OCI-LY1 (cell line): ENCODE data around the gene TMEM208.

Experiments
- H2AFZ ChIP-seq: fragments of 200-600 bp; sonication (generic), shearing (Covaris generic); 2 replicates; pipeline ENCODE4 v1.6.0; 2014; ENCODE audit warnings: antibody characterized with exemption, mild to moderate bottlenecking, low read length
- H3F3A ChIP-seq: fragments of 200-600 bp; sonication (generic), shearing (Covaris generic); 2 replicates; pipeline ENCODE4 v1.6.0; 2014; ENCODE audit warnings: mild to moderate bottlenecking, antibody characterized with exemption, low read length, moderate library complexity; ENCODE audit not compliant: insufficient read depth
- H3K27ac ChIP-seq: fragments of 200-600 bp; sonication (generic); 2 replicates; pipeline ENCODE4 v1.5.1; 2014; ENCODE audit warnings: low read length, mixed run types, mild to moderate bottlenecking, low read depth; ENCODE audit not compliant: poor library complexity, severe bottlenecking
- H3K27me3 ChIP-seq: fragments of 200-600 bp; sonication (generic); 2 replicates; pipeline ENCODE4 v1.6.0; 2014; ENCODE audit warnings: antibody characterized with exemption, mild to moderate bottlenecking, low read length, moderate library complexity; ENCODE audit not compliant: insufficient read depth
- H3K36me3 ChIP-seq: fragments of 200-600 bp; sonication (generic); 2 replicates; pipeline ENCODE4 v1.6.1; 2014; ENCODE audit warnings: mild to moderate bottlenecking, antibody characterized with exemption, low read length, moderate library complexity, mixed read lengths; ENCODE audit not compliant: insufficient read depth
- H3K4me1 ChIP-seq: fragments of 200-600 bp; sonication (generic); 2 replicates; pipeline ENCODE4 v1.5.1; 2014; ENCODE audit warnings: mild to moderate bottlenecking, low read length, moderate library complexity; ENCODE audit not compliant: insufficient read depth, severe bottlenecking
- H3K4me2 ChIP-seq: fragments of 200-600 bp; sonication (generic), shearing (Covaris generic); 2 replicates; pipeline ENCODE4 v1.6.1; 2014; ENCODE audit warnings: low read length
- H3K4me3 ChIP-seq: fragments of 200-600 bp; sonication (generic); 2 replicates; pipeline ENCODE4 v1.5.1; 2014; ENCODE audit warnings: low read length, low read depth, mild to moderate bottlenecking, mixed read lengths; ENCODE audit not compliant: poor library complexity, severe bottlenecking
- H3K79me2 ChIP-seq: fragments of 200-600 bp; shearing (Covaris generic); 2 replicates; pipeline ENCODE4 v1.6.1; 2016; ENCODE audit warnings: mixed run types, low read length, mixed read lengths; ENCODE audit not compliant: insufficient read depth
- H3K9ac ChIP-seq: fragments of 200-600 bp; sonication (generic), shearing (Covaris generic); 2 replicates; pipeline ENCODE4 v1.6.1; 2014; ENCODE audit warnings: mild to moderate bottlenecking, low read length, mixed read lengths
- H3K9me2 ChIP-seq: fragments of 200-600 bp; sonication (generic), shearing (Covaris generic); 2 replicates; pipeline ENCODE4 v1.6.1; 2014; ENCODE audit warnings: low read depth, mild to moderate bottlenecking, low read length, mixed read lengths
- H3K9me3 ChIP-seq: fragments of 200-600 bp; shearing (Covaris generic); 2 replicates; pipeline ENCODE4 v1.6.1; 2014; ENCODE audit warnings: low read length, mixed read lengths
- H4K20me1 ChIP-seq: fragments of 200-600 bp; sonication (generic), shearing (Covaris generic); 2 replicates; pipeline ENCODE4 v1.6.0; 2016; ENCODE audit warnings: mild to moderate bottlenecking, low read length; ENCODE audit not compliant: insufficient read depth
- EZH2 ChIP-seq: fragments of 200-600 bp; sonication (generic), shearing (Covaris generic); IDR thresholded peaks from 2 replicates; pipeline ENCODE4 v1.8.0; 2017; ENCODE audit warnings: borderline replicate concordance, mixed run types, mild to moderate bottlenecking, antibody characterized with exemption, low read length, moderate library complexity, mixed read lengths
- TF ChIP-seq, protein P1 (sequence below): fragments of 200-600 bp; sonication (generic), shearing (Covaris generic); IDR thresholded peaks from 2 replicates; pipeline ENCODE4 v1.5.1; 2017; ENCODE audit warnings: mild to moderate bottlenecking, antibody characterized with exemption, low read length, moderate library complexity, mixed read lengths

TMEM208 gene

GRCh38 chr16:67234180-67234597 lies 7.3 kb downstream of the TMEM208 start:
- no peaks in the 10 kb centered on the region for H3K4me1 ChIP-seq
- H3K4me2 ChIP-seq = no peak overlapping the region
- H3K27ac ChIP-seq = no peak overlapping the region
- H3K9ac ChIP-seq = no peak overlapping the region
- H4K20me1 ChIP-seq = no peaks in the 10 kb centered on the region
- no peaks in the 10 kb centered on the region for H3K79me2 ChIP-seq
- no peak overlapping the region for H3K4me3 ChIP-seq
- H3F3A ChIP-seq = no peaks in the 10 kb centered on the region
- H3K9me2 ChIP-seq = no peaks in the 10 kb centered on the region
- H2AFZ ChIP-seq = no peak overlapping the region
- no peaks in the 10 kb centered on the region for H3K27me3 ChIP-seq
- peaks cover 31% of the 10 kb centered on the region for H3K36me3 ChIP-seq
- TF ChIP-seq, protein P1, sequence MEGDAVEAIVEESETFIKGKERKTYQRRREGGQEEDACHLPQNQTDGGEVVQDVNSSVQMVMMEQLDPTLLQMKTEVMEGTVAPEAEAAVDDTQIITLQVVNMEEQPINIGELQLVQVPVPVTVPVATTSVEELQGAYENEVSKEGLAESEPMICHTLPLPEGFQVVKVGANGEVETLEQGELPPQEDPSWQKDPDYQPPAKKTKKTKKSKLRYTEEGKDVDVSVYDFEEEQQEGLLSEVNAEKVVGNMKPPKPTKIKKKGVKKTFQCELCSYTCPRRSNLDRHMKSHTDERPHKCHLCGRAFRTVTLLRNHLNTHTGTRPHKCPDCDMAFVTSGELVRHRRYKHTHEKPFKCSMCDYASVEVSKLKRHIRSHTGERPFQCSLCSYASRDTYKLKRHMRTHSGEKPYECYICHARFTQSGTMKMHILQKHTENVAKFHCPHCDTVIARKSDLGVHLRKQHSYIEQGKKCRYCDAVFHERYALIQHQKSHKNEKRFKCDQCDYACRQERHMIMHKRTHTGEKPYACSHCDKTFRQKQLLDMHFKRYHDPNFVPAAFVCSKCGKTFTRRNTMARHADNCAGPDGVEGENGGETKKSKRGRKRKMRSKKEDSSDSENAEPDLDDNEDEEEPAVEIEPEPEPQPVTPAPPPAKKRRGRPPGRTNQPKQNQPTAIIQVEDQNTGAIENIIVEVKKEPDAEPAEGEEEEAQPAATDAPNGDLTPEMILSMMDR = no peak
- no peak for TF ChIP-seq EZH2
- no peaks in the 10 kb centered on the region for H3K9me3 ChIP-seq

DNA sequence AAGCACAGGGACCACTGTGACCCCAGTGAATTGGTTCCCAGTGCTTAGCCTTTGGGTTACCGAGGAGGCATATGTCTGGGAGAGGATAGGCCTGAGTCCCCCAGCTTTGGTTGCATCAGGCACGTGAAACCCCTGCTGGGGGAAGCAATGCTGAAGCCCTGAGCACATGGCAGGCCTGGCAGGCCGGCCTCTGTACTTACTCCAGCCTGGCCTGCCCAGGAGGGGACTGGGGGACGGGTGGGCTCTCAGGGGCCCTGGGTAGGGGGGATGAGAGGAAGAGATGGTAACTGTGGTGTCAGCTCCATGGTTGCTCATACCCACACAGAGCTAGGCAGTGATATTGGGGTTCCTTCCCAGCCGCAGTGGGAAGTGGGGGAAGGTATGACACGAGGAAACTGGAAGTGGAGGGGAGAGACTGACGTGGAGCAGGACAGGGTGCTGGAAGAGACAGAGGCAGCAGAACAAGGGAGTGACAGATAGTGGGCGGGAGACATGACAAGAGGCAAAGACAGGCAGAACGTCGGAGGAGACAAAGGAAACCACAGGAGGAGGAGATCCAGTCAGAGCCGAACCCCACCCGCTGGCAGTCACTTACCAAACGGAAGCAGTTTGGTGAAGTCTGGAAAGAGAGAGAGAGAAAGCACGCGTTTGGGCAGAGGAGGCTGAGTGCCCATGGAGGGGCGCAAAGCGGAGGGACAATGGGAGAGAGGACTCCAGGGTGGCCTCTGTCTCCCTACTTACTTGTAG lies 9.1 kb downstream of the TMEM208 start:
- peaks cover 13% of the 10 kb centered on the region for H3K36me3 ChIP-seq
- H3K9ac ChIP-seq = no peak overlapping the region

GRCh38 chr16:67236563-67237395 lies 9.8 kb downstream of the TMEM208 start:
- no peaks in the 10 kb centered on the region for H3K27me3 ChIP-seq
- H3K9me2 ChIP-seq = no peaks in the 10 kb centered on the region
- H2AFZ ChIP-seq = no peak overlapping the region
- H3K27ac ChIP-seq = no peak overlapping the region
- H3K4me3 ChIP-seq = no peak overlapping the region
- H3K9me3 ChIP-seq = no peaks in the 10 kb centered on the region
- no peaks in the 10 kb centered on the region for H3K4me1 ChIP-seq
- H3K4me2 ChIP-seq = no peak overlapping the region
- H3F3A ChIP-seq = no peaks in the 10 kb centered on the region
- H3K36me3 ChIP-seq = peaks cover 6% of the 10 kb centered on the region
- no peaks in the 10 kb centered on the region for H3K79me2 ChIP-seq
- H4K20me1 ChIP-seq = no peaks in the 10 kb centered on the region
- no peak for TF ChIP-seq EZH2
- TF ChIP-seq, protein P1 = no peak
- no peak overlapping the region for H3K9ac ChIP-seq

More for the DNA sequence above, 9.1 kb downstream of the TMEM208 start:
- no peaks in the 10 kb centered on the region for H3K4me1 ChIP-seq
- TF ChIP-seq, protein P1 = no peak
- no peak for TF ChIP-seq EZH2
- no peaks in the 10 kb centered on the region for H3K27me3 ChIP-seq
- no peaks in the 10 kb centered on the region for H3K9me2 ChIP-seq
- H3F3A ChIP-seq = no peaks in the 10 kb centered on the region
- H3K9me3 ChIP-seq = no peaks in the 10 kb centered on the region
- H3K4me3 ChIP-seq = no peak overlapping the region
- H3K4me2 ChIP-seq = no peak overlapping the region; the same call in 1 of the 2 replicates
- H2AFZ ChIP-seq = no peak overlapping the region
- H4K20me1 ChIP-seq = no peaks in the 10 kb centered on the region
- H3K79me2 ChIP-seq = no peaks in the 10 kb centered on the region
- no peak overlapping the region for H3K27ac ChIP-seq
